Measurements from ENCODE around the gene GALK2.

GALK2 gene

GRCh38 chr15:49300856-49301255, 130.8 kb downstream of the GALK2 start:
- TF ChIP-seq PPARA (CRISPR knock-in tag; IDR thresholded peaks at IDR 0.05; ENCODE audit: borderline replicate concordance) (no peak), CSDC2 (CRISPR knock-in tag; IDR thresholded peaks at IDR 0.05) (no peak), TSHZ2 (CRISPR knock-in tag; IDR thresholded peaks at IDR 0.05) (no peak), ZNF565 (CRISPR knock-in tag; conservative IDR thresholded peaks at IDR 0.05; ENCODE audit: low read depth) (no peak), SNAI2 (CRISPR knock-in tag; IDR thresholded peaks at IDR 0.05) (no peak), BACH2 (CRISPR knock-in tag; IDR thresholded peaks at IDR 0.05; ENCODE audit: borderline replicate concordance) (no peak), TOX (CRISPR knock-in tag; IDR thresholded peaks at IDR 0.05; ENCODE audit: borderline replicate concordance) (no peak), ISL1 (CRISPR knock-in tag; IDR thresholded peaks at IDR 0.05) (no peak), ZFP30 (CRISPR knock-in tag; IDR thresholded peaks at IDR 0.05) (no peak), ESRRG (CRISPR knock-in tag; IDR thresholded peaks at IDR 0.05) (no peak), POU6F1 (CRISPR knock-in tag; IDR thresholded peaks at IDR 0.05; ENCODE audit: borderline replicate concordance, low read depth) (no peak), ZFP3 (CRISPR knock-in tag; IDR thresholded peaks at IDR 0.05) (no peak), CREB5 (CRISPR knock-in tag; IDR thresholded peaks at IDR 0.05; ENCODE audit: low read depth) (no peak), ZNF70 (CRISPR knock-in tag; IDR thresholded peaks at IDR 0.05) (no peak), ZC3H10 (CRISPR knock-in tag; IDR thresholded peaks at IDR 0.05) (no peak), TCF4 (CRISPR knock-in tag; IDR thresholded peaks at IDR 0.05; ENCODE audit: borderline replicate concordance) (no peak), ARNTL (CRISPR knock-in tag; IDR thresholded peaks at IDR 0.05; ENCODE audit: borderline replicate concordance, low read depth) (no peak), RARB (CRISPR knock-in tag; IDR thresholded peaks at IDR 0.05) (no peak), CSRNP3 (CRISPR knock-in tag; IDR thresholded peaks at IDR 0.05) (no peak)
- ATAC-seq, result no peak

GRCh38 chr15:49301562-49301961, 131.5 kb downstream of the GALK2 start:
- TF ChIP-seq TOX (CRISPR knock-in tag; IDR thresholded peaks at IDR 0.05; ENCODE audit: borderline replicate concordance) (no peak), BACH2 (CRISPR knock-in tag; IDR thresholded peaks at IDR 0.05; ENCODE audit: borderline replicate concordance) (no peak), CREB5 (CRISPR knock-in tag; IDR thresholded peaks at IDR 0.05; ENCODE audit: low read depth) (no peak), TCF4 (CRISPR knock-in tag; IDR thresholded peaks at IDR 0.05; ENCODE audit: borderline replicate concordance) (no peak), OSR1 (CRISPR knock-in tag; IDR thresholded peaks at IDR 0.05) (no peak), ARNTL (CRISPR knock-in tag; IDR thresholded peaks at IDR 0.05; ENCODE audit: borderline replicate concordance, low read depth) (no peak), ISL1 (CRISPR knock-in tag; IDR thresholded peaks at IDR 0.05) (no peak), SNAI2 (CRISPR knock-in tag; IDR thresholded peaks at IDR 0.05) (no peak), ZNF70 (CRISPR knock-in tag; IDR thresholded peaks at IDR 0.05) (no peak), CSDC2 (CRISPR knock-in tag; IDR thresholded peaks at IDR 0.05) (no peak), TSHZ2 (CRISPR knock-in tag; IDR thresholded peaks at IDR 0.05) (no peak), POU6F1 (CRISPR knock-in tag; IDR thresholded peaks at IDR 0.05; ENCODE audit: borderline replicate concordance, low read depth) (no peak), ESRRG (CRISPR knock-in tag; IDR thresholded peaks at IDR 0.05) (no peak), RARB (CRISPR knock-in tag; IDR thresholded peaks at IDR 0.05) (no peak), ZNF8 (CRISPR knock-in tag; IDR thresholded peaks at IDR 0.05) (no peak), ZFP3 (CRISPR knock-in tag; IDR thresholded peaks at IDR 0.05) (no peak), ZFP30 (CRISPR knock-in tag; IDR thresholded peaks at IDR 0.05) (no peak), ZNF565 (CRISPR knock-in tag; conservative IDR thresholded peaks at IDR 0.05; ENCODE audit: low read depth) (no peak)
- no peak for ATAC-seq

Measured in SK-N-SH treated with all-trans-retinoic acid at 6 μM for 48 hours (cell line).